SIG-M5 (cell line): ENCODE data around the gene CARMIL1.
"Not testable (repeated sequence)": the region's sequence is repeated elsewhere in the genome, so short reads cannot be mapped to it uniquely, and the experiment has no call there.

Experiments
- DNase-seq: peaks from one replicate; lab custom pipeline; 2025; lab: John Stamatoyannopoulos, UW

The CARMIL1 gene

DNA sequence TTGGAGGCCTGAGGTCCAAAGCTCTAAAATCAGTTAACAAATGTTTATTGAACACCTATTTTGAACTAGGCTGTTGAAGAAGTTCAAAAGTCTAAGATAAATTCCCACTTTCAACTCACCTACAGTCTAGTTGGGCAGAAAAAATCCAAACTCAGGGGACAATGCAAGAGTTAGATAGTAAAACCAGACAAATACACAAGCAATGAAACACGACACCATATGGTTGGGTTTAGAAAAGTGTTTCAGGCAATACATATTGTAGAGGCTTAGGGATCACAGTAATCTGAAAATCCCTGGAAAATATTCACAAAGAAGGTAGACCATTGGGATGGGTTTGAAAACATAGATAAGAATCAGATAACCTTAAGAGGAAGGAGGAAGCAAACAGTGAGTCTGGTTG lies 1.3 kb upstream of the CARMIL1 start:
- no peak for DNase-seq

DNA sequence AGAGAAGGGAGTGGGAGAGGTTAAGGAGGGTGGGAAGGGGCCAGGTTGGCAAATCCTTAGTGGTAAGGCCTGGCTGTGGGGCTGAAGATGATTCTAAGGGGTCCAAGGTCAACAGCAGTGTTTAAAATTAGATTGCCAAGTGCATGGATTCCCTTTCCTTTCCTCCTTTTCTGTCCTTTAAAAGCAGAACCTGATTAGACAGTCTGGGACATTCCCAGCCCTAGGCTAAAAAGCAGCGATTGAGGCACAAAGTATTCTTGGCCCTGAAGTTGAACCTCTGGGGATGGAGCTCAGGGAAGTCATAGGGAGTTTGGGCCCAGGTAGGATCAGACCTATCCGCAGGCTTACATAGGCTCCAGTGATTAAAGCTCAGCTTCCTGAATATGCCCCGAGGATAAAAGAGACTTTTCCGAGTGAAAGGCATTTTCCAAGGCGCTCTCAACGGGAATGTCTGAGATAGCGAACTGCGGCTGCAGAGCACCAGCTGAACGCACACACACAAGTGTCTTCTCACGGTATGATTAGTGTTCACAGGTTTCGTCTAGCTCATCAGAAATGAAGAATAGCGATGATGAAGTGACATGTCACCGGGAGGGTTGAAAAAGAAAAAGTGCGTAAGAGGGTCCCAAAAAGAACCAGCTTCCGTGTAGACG lies 787 bp upstream of the CARMIL1 start:
- DNase-seq, result no peak

DNA sequence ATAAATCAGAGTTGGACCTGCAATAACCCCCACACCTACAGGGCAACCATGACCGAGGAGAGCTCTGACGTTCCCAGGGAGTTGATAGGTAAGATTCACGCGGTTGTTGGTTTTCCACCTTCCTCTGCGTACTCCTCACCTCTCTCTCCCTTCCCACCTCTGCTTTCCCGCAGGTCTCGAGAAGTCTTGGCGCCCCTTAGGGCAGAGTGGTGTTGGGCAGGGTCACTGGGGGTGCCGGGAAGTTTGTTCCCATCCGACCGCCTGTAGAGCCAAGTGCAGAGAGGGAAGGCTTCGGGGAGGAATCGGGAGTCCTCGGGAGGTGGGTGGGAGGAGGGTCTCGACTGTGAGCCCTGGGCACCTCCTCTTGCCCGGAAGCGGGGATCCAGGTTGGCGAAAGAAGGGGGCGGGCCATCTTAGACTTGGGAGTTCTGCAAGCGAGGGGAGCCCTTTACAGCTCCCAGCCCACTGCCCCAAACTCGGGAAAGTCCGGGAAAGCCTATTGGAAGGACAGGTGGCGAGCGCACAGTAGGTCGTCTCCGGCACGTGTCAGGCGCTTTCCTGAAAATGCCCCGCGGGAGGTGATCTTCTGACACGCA lies 672 bp downstream of the CARMIL1 start:
- no peak for DNase-seq

DNA sequence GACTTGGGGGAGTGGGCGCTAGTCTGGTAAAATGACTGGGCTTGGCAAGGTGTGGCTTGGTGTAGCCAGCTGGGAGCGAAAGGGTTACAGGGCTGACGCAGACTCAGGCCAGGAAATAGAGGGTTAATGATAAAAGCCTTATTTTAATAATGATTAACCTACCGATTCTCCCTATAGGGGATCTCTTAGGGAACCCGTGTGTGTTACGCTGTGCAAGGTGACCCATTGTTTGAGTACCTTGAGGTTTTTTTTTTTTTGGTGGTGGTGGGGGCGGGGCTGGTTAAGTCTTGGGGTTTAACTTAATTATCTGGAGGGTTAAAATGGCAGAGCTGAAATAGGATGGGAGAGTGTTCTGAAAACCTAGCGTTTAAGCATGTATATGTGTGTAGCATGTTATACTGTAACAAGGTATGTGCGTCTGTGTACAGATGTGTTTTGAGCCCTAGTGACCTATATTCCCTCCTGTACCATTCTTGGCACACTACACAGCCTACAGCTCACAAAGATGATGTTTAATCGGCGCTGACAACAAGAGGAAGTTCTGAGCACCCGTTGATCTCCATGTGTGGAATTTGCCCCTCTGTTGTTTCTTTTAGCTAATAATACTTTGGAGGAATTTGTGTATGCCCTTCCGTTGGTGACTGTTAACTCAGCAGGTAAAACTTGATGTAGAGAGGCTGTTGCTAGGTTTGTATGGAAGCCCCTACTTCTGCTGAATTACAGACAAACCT lies 1.3 kb downstream of the CARMIL1 start:
- DNase-seq, result no peak

DNA sequence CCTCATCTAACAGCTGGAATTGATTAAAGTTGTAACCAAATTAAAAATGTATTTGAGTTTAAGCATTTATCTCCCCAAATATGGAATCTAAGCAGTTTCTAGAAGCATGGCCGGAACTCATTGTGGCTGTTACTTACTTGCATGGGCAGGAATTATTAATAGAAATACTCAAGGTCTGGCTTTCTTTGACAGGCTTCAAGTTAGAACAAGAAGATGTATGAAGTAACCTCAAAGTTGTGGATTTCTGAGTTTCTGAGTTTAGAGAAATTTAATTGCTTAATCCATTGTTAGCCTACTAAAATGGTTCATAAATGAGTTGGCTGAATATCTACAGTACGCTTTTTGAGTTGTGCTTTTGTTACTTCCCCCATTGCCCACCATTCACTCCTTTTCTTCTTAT lies 7.7 kb downstream of the CARMIL1 start:
- no peak for DNase-seq

DNA sequence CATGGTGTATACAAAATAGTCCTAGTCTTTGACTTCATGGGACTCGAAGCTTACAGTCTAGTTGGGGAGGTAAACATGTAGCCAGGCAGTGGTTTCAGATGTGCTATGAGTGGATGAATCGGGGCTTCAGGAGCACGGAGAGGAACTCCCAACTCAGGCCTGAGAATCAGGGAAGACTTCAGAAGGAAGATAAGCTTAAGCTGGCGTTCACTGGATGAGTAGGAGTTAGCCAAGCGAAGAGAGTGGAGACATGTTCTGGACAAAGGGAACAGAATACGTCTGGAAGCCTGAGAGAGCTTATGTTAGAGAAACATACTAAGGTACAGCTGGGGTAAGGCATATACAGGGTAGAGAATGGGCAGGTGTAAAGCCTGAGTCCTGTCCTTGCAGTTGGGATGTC lies 8.8 kb downstream of the CARMIL1 start:
- DNase-seq, result no peak

DNA sequence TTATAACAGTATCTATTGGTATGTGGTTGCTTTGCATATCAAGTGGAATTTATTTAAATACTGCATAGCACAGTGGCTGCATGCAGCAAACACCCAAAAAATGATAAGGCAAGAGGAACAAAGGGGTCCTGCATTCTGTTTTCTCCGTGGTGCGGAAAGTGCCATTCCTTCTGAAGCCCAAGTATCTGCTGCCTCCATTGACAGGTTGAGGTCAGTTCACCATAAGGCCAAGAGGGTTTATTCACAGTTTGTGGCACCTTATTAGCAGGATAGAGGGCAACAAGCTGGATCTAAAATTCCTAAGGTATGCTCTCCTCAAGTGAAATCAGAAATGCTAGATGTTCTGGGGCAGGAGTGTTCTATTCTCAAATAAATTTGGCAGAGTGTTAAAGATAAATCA lies 9.3 kb downstream of the CARMIL1 start:
- DNase-seq, result no peak

DNA sequence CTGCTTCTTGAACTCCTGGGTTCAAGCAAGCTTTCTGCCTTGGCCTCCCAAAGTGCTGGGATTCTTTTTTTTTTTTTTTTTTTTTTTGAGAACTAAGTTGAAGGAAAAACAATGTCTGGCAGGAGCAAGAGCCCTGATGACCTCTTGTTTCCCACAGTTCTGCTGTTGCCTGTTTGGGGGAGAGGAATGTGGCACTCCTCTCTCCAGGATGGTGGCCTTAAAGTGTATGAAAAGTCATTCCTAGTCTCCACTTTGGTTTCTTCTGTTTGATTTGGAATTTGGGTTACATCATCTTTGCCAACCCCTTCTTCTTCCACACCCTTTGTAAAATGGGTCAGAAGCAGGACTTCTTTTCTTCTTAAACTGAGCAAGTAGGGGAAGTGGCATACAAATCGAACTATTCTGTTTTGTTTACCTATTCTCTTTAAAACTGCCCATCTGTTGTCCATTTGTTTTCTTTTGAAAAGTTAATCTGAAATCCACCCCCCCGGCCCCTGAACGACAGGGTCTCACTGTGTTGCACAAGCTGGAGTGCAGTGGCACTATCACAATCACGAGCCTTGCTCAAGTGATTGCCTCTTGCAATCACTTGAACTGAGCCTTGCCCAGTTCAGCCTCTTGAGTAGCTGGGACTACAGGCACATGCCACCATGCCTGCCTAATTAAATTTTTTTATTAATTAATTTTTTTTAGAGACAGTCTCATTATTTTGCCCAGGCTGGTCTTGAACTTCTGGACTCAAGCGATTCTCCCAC lies 11.3 kb downstream of the CARMIL1 start:
- DNase-seq, result no peak

DNA sequence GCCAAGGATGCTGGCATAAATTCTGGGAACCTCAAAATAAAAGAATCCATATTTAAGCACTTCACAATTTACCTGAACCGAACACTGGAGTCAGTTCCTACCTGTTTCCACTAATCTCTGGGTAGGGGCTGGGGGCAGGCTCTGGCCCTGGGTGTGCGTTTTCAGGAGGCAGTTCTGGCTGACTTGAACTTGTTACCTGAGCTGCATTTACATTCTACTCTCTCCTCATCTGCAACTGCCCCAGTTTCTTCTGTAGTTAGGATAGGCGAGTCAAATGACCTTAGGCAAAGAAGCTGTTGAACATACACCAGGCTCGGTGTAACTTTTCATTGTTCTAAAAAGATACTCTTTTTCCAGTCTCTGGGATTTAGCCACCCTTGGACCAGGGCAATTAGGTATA lies 13.2 kb downstream of the CARMIL1 start:
- DNase-seq, result no peak

DNA sequence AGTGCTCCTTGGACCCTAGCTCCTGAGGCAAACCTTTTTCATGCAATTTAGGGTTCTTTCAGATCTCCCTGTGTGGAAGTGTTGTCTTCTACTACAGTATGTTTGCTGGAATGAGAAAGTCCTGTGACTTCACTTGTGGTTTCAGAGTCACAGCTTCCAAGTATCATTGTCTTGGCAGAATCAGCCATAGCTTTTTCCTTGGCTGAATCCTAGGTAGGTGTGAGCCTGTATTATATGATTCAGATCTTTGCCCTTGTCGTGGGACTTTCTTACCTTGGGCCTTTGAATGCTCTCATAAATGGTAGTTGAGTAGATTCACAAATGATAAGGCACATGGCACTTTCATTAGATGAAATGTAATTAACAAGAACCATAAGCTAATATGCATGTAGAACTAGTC lies 16.5 kb downstream of the CARMIL1 start:
- DNase-seq, result no peak

DNA sequence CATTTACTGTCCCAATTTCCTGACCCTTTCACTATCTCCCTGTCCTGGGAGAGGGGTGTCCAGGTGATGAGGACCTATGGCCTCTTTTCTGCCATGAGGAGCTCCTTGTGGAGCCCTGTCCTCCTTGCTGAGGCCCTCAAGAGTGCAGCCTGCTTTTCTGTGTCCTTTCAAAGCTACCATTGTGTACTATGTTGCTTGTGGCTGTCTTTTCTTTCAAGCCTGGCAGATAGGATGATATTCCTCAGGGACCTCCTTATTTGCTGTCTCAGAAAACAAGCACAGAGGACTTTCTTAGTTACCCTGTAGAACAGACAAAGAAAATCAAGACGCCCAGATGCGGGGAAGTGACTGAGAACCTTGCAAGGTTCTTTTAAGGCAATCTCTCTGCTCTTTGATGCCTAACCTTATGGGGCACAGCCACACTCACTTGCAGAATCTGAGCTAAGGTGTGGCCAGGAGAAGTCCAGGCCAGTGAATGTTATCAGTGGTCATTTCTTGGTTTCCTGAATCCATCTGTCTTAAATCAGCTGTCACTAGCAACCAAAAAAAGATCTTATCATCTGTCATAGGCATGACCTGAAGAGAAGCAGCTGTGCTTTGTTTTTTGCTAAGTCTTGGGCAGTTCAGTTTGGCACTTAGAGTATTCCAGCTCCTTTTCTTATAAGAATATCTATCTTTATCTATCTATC lies 17.2 kb downstream of the CARMIL1 start:
- no peak for DNase-seq

DNA sequence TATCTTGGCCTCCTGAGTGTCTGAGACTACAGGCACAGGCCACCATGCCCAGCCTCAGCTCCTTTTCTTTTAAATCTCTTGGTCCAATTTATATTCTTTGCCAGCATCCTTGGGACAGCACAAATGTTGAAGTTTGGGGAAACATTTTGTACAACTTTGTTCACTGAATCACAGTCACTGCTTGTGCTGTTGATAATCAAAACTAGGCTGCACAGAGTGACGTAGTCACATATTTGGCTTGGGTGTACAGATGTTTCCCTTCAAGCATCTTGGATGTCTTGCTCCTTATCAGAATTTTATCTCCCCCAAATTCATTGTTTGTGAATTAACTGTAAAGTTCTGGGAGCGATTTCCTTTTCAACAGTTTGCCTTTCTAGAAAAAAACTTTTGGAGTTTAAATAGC lies 17.9 kb downstream of the CARMIL1 start:
- DNase-seq, result no peak

DNA sequence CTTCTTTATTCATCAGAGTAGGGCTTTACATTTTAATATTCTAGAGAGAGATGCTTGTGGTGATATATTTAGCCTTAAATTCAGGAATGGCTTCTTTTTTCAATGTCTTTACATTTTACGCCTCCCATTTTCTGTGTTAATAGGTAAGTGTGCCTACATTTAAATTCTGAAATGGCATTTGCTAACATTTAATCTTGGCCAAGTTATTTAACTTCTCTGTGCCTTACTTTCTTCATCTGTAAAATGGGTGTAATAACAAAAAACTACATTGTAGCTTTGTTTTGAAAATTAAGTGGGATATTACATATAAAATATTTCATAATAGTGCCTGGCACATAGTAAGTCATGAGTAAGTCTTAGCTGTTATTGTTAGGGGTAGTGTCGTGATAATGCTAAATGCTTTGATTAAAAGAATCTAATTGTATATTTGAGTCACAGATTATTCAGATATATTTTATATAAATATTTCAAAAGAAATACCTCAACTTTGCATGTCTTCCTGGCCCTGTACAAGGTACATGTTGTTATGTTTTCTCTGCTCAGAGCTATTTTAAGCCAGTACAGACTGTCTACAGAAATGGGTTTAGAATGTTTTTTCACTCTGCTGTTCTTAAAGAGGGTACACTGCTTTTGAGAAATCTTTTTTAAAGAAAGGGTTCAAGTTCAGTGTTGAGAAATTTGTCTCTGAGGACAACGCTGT lies 18.8 kb downstream of the CARMIL1 start:
- no peak for DNase-seq

DNA sequence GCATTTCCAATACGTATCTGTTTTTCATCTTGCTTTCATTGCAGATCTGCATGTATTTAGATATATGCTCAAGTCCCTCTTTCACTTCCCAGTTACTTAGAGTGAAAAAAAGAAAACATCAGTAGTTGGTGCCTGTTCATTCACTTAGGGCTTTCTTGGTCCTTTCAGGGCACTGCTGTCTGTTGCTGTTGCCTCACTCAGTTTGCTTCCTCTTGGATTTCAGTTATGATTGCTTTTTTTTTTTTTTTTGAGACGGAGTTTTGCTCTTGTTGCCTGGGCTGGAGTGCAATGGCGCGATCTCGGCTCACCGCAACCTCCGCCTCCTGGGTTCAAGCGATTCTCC lies 19.3 kb downstream of the CARMIL1 start:
- not testable (repeated sequence) for DNase-seq

DNA sequence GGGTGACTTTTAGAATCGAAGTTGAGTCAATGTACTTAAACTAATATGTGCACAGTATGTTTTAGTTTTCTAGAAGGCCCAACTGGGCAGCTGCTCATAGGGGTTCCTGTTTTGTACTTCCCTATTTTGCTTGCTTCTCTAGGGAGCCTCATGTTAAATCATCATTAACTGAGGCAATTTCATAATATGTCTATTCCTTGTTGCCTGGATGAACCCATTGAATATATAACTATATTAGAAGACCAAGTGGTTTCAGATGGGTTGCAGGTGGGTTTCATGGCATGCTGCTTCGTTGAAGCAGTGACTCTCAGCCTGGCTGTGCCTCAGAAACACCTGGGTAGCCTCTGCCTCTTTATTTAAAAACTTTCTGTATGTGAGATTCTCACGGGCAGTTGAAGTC lies 22.2 kb downstream of the CARMIL1 start:
- DNase-seq, result peak; percentile 39

DNA sequence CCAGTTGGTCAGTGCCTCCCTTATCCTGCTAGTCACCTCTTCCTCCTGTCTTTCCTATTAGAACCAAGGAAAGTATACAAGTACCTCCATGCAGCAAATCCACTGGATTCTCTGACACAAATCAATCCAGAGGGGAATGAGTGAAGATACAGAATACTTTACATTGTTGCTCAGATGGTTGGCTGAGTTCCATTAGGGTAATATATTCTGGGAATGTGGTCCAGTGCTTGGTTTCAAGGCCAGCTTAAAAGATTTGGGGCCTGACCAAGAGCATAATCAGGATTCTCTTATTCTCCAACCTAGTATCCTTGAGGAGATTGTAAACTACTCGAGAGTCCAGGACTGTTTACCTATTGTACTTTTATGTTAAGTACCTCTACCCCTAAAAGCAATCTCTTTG lies 23.0 kb downstream of the CARMIL1 start:
- no peak for DNase-seq

DNA sequence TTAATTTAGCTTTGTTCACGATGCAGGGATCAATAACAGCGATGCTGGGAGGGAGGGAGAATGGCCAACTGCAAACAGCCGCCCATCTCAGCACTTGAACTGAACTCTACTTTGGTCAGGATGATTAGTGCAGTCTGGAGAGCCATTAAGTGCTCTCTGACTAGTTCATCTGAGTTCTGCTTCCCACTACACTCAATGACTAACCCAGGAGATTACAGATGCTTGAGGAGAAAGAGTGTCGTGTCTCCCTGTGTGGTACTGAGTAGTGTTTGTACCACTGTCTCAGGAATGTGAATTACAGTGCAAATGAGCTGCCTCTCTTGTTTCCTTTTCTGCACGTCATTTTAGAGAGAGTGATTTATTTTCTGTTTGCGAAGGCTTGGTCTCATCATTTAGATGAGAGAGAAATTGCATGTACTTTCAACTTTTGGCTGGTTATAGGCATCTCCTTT lies 23.5 kb downstream of the CARMIL1 start:
- DNase-seq, result no peak

DNA sequence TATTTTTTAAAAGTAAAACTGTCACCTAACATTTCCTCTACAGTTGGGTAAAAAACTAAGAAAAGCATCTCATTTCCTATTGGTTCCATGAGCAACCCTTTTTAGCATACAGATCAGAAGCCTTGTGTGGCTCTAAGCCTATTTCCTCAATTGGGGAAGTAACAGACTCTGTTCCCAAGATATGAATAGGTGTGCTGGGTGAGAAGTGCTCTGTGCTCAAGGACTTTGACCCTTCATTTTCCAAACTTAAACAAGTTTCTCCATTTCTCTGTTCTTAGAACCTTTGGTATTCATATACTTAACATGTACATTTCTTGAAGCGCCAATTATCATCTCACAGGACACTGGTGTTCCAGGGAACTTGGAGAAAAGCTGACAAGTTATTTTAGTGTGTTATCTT lies 24.1 kb downstream of the CARMIL1 start:
- DNase-seq, result no peak

DNA sequence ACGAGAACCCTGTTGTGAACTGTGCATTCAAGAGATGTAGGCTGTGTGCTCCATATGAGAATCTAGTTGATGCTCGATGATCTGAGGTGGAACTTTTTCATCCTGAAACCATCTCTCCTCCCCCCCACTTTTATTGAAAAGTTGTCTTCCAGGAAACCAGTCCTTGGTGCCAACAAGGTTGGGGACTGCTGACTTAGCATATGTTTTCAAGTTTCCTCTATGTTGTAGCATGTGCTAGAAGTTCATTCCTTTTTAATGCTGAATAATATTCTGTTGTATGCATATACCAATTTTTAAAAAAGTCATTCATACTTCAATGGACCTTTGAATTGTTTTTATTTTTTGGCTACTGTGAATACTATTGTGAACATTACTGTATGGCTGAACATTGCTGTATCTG lies 27.2 kb downstream of the CARMIL1 start:
- DNase-seq, result no peak

DNA sequence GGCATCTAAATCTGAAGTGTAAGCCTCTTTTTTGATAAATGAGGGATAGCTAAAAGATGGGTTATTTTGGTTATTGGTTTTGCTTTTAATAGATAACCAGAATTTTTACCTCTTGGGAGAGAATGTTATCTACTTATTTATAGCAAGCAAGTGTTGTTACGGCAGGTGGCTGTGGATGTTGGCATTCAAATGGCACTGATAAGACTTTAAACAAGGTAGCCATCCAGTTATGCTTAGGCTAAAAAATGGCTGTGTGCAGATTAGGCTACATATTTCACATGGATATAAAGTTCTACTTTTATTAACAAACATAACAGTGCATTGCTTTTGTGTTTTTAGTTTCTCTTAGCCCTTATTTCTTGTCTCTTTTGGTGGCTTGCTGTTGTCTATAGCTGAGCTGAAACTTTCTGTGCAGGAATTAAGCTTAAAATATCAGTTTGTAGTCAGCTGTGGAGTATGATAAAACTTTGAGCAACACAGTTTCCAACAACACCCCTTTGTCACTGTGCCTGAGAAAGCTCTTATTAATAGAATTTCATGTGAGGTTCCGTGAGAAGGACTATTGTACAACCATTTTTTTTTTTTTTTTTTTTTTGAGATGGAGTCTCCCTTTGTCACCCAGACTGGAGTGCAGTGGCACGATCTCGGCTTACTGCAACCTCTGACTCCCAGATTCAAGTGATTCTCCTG lies 28.8 kb downstream of the CARMIL1 start:
- no peak for DNase-seq

DNA sequence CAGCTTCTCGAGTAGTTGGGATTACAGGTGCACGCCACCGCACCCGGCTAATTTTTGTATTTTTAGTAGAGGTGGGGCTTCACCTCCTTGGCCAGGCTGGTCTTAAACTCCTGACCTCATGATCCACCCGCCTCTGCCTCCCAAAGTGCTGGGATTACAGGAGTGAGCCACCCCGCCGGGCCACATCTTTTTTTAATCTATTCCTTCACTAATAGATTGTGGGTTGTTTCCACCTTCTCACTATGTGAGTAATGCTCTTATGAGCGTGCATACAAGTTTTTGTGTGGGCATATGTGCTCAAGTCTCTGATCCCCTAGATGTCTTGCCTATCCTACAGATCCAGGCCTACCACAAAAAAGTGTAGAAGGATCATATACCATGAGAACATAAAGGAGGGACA lies 30.7 kb downstream of the CARMIL1 start:
- no peak for DNase-seq
